GM23338 (cell line): ENCODE measurements around the gene CSTF3. TPM values are rescaled to one million over a fixed set of nuclear protein-coding genes. Genes with fewer than 3 reads are reported as not detected.

Source experiments
- ATAC-seq: fragments of 200-7000 bp; cut with Tn5 transposase; 3 replicates; pipeline ENCODE4 v1.9.1; 2020
- DNase-seq: peaks from one replicate; pipeline ENCODE4 v3.0.0-alpha.2; 2015; ENCODE audit warnings: low spot score
- H2AFZ ChIP-seq: fragments of 200-600 bp; sonication (generic); 2 replicates; pipeline ENCODE4 v1.8.0; 2016; ENCODE audit warnings: antibody characterized with exemption, mild to moderate bottlenecking, moderate library complexity
- H3F3A ChIP-seq: fragments of 200-600 bp; sonication (generic); replicated peaks from 2 replicates; pipeline ENCODE4 v1.8.0; 2017; ENCODE audit warnings: antibody characterized with exemption, mixed run types, low read depth
- H3K27ac ChIP-seq: fragments of 200-600 bp; sonication (generic); 2 replicates; pipeline ENCODE4 v1.6.1; 2016; ENCODE audit warnings: low read depth
- H3K27me3 ChIP-seq: fragments of 200-600 bp; sonication (generic); 2 replicates; pipeline ENCODE4 v1.8.0; 2016; ENCODE audit warnings: mild to moderate bottlenecking, mixed run types, moderate library complexity; ENCODE audit not compliant: insufficient read depth
- H3K36me3 ChIP-seq: fragments of 200-600 bp; sonication (generic); 2 replicates; pipeline ENCODE4 v1.8.0; 2016; ENCODE audit warnings: mild to moderate bottlenecking; ENCODE audit not compliant: insufficient read depth
- H3K4me1 ChIP-seq: fragments of 200-600 bp; sonication (generic); 2 replicates; pipeline ENCODE4 v1.8.0; 2016; ENCODE audit warnings: mild to moderate bottlenecking, moderate library complexity; ENCODE audit not compliant: insufficient read depth
- H3K4me2 ChIP-seq: fragments of 200-600 bp; sonication (generic); 2 replicates; pipeline ENCODE4 v1.7.1; 2017; ENCODE audit warnings: mixed run types
- H3K4me3 ChIP-seq: fragments of 200-600 bp; sonication (generic); 2 replicates; pipeline ENCODE4 v1.6.1; 2016; ENCODE audit warnings: mixed run types
- H3K79me2 ChIP-seq: fragments of 200-600 bp; sonication (generic); replicated peaks from 2 replicates; pipeline ENCODE4 v1.8.0; 2017; ENCODE audit warnings: mild to moderate bottlenecking; ENCODE audit not compliant: insufficient read depth
- H3K9me2 ChIP-seq: fragments of 200-600 bp; sonication (generic); 2 replicates; pipeline ENCODE4 v1.8.0; 2017; ENCODE audit not compliant: insufficient read depth
- H4K20me1 ChIP-seq: fragments of 200-600 bp; sonication (generic); replicated peaks from 2 replicates; pipeline ENCODE4 v1.8.0; 2017; ENCODE audit warnings: mild to moderate bottlenecking; ENCODE audit not compliant: insufficient read depth
- H3K27ac Mint-ChIP-seq: 2 replicates; pipeline ENCODE4 v1.8.0; 2020; ENCODE audit warnings: inconsistent platforms, mild to moderate bottlenecking, moderate library complexity, mixed read lengths
- H3K27me3 Mint-ChIP-seq: 3 replicates; pipeline ENCODE4 v1.8.0; 2022; ENCODE audit warnings: low read depth, mild to moderate bottlenecking, moderate library complexity, mixed read lengths, inconsistent platforms; ENCODE audit not compliant: insufficient read depth, poor library complexity
- H3K36me3 Mint-ChIP-seq: 3 replicates; pipeline ENCODE4 v1.8.0; 2021; ENCODE audit warnings: low read depth, mild to moderate bottlenecking, inconsistent platforms, moderate library complexity, mixed read lengths
- H3K4me1 Mint-ChIP-seq: 3 replicates; pipeline ENCODE4 v1.8.0; 2020; ENCODE audit warnings: mild to moderate bottlenecking, inconsistent platforms, mixed read lengths
- H3K4me3 Mint-ChIP-seq: 3 replicates; pipeline ENCODE4 v1.8.0; 2021; ENCODE audit warnings: moderate library complexity, mild to moderate bottlenecking, inconsistent platforms, mixed read lengths
- H3K9me3 Mint-ChIP-seq: 3 replicates; pipeline ENCODE4 v1.8.0; 2020; ENCODE audit warnings: moderate library complexity, mild to moderate bottlenecking, inconsistent platforms, mixed read lengths
- CREB1 ChIP-seq: fragments of 250-450 bp; sonication (Bioruptor Pico); IDR thresholded peaks from 2 replicates; pipeline ENCODE4 v1.5.0; 2020; ENCODE audit warnings: low read depth, mild to moderate bottlenecking, moderate library complexity
- CTCF ChIP-seq, 2 experiments: fragments of 200-600 bp in 1 of 2; sonication (generic) in 1 of 2; conservative IDR thresholded peaks; 2 replicates each; pipeline versions ENCODE4 v1.5.1 to v1.6.1; 2016 to 2017; ENCODE audit warnings: antibody characterized with exemption in 2 of 2, low read depth in 2 of 2, mild to moderate bottlenecking in 2 of 2, moderate library complexity in 1 of 2
- ETS1 ChIP-seq: IDR thresholded peaks from 2 replicates; pipeline ENCODE4 v1.6.1; 2016; ENCODE audit warnings: antibody characterized with exemption
- EZH2 ChIP-seq: fragments of 200-600 bp; sonication (generic); IDR thresholded peaks from one replicate; pipeline ENCODE4 v1.8.0; 2017; ENCODE audit warnings: antibody characterized with exemption, mild to moderate bottlenecking, low read depth; ENCODE audit not compliant: unreplicated experiment
- EZH2phosphoT487 ChIP-seq: fragments of 200-600 bp; sonication (generic); IDR thresholded peaks from one replicate; pipeline ENCODE4 v1.8.1; 2018; ENCODE audit warnings: antibody characterized with exemption; ENCODE audit not compliant: unreplicated experiment
- JUNB ChIP-seq: IDR thresholded peaks from one replicate; pipeline ENCODE4 v1.6.1; 2016; ENCODE audit warnings: antibody characterized with exemption; ENCODE audit not compliant: unreplicated experiment
- NANOG ChIP-seq: IDR thresholded peaks from 2 replicates; pipeline ENCODE4 v1.6.1; 2016; ENCODE audit warnings: antibody characterized with exemption, borderline replicate concordance
- POLR2AphosphoS5 ChIP-seq: IDR thresholded peaks from 2 replicates; pipeline ENCODE4 v1.6.1; 2016; ENCODE audit warnings: antibody characterized with exemption, low read depth
- REST ChIP-seq: IDR thresholded peaks from one replicate; pipeline ENCODE4 v1.6.1; 2018; ENCODE audit warnings: antibody characterized with exemption; ENCODE audit not compliant: unreplicated experiment
- STAT1 ChIP-seq: IDR thresholded peaks from one replicate; pipeline ENCODE4 v1.6.1; 2016; ENCODE audit warnings: antibody characterized with exemption; ENCODE audit not compliant: unreplicated experiment
- ZNF114 ChIP-seq: fragments of 250-450 bp; sonication (Bioruptor Pico); IDR thresholded peaks from 2 replicates; pipeline ENCODE4 v1.5.0; 2020; ENCODE audit warnings: mild to moderate bottlenecking, moderate library complexity
- ZNF331 ChIP-seq: fragments of 250-450 bp; sonication (Bioruptor Pico); IDR thresholded peaks from 2 replicates; pipeline ENCODE4 v1.5.0; 2020; ENCODE audit warnings: low read depth, mild to moderate bottlenecking, moderate library complexity
- ZNF462 ChIP-seq: fragments of 250-450 bp; sonication (Bioruptor Pico); IDR thresholded peaks from 2 replicates; pipeline ENCODE4 v1.5.0; 2020; ENCODE audit warnings: mild to moderate bottlenecking, moderate library complexity
- polyA plus RNA-seq: library from polyadenylated mRNA; unstranded; fragments of >200 nt; fragmentation: Nextera tagmentation; extraction: Ambion mirVana; gene quantifications from 2 replicates; pipeline ENCODE4 v1.2.1, GENCODE V29; 2016
- total RNA-seq: library from RNA; depleted of rRNA; stranded (reverse); fragments of >200 nt; shearing (Covaris generic); gene quantifications from 2 replicates; pipeline ENCODE4 v1.2.3, GENCODE V29; 2014

The CSTF3 gene
- total and polyA plus RNA-seq, 2 experiments from 2014 or later, result 83.2 to 158 TPM

GRCh38 chr11:33086017-33086416 lies 75.3 kb downstream of the CSTF3 start (continued):
- TF ChIP-seq EZH2 (no peak), EZH2phosphoT487 (no peak), ZNF331 (no peak)

- Mint-ChIP-seq H3K4me1 (no peaks in the 10 kb centered on the region), H3K27me3 (peaks cover 2% of the 10 kb centered on the region), H3K4me3 (no peak overlapping the region), H3K36me3 (peaks cover 21% of the 10 kb centered on the region), H3K27ac (no peak overlapping the region), H3K9me3 (no peaks in the 10 kb centered on the region)
- Histone ChIP-seq H3K9me2 (no peaks in the 10 kb centered on the region), H3K27ac (no peak overlapping the region), H3F3A (no peaks in the 10 kb centered on the region), H3K79me2 (no peaks in the 10 kb centered on the region), H3K27me3 (no peaks in the 10 kb centered on the region), H3K4me3 (no peak overlapping the region), H2AFZ (no peak overlapping the region), H3K4me1 (no peaks in the 10 kb centered on the region), H3K4me2 (no peak overlapping the region), H4K20me1 (no peaks in the 10 kb centered on the region), H3K36me3 (peaks cover 16% of the 10 kb centered on the region)
- DNase-seq, result no peak
- ATAC-seq, result no peak
- TF ChIP-seq ZNF114 (CRISPR knock-in tag) (no peak), ETS1 (no peak), CREB1 (CRISPR knock-in tag) (no peak), REST (no peak), NANOG (no peak), STAT1 (no peak), JUNB (no peak), CTCF (conservative IDR thresholded peaks at IDR 0.05; ENCODE audit: low read depth in 2 of 2) (no peak), ZNF331 (no peak), EZH2 (no peak), POLR2AphosphoS5 (no peak), ZNF462 (no peak), EZH2phosphoT487 (no peak)
Observed at GRCh38 chr11:33083918-33084317, 77.4 kb downstream of the CSTF3 start.
